PFSK-1 (cell line): ENCODE measurements around the gene FABP3.

Experiments used
- FOXP2 ChIP-seq: optimal IDR thresholded peaks from 2 replicates; pipeline ENCODE3; 2011; ENCODE audit warnings: borderline replicate concordance, control low read depth, inconsistent platforms; ENCODE audit not compliant: insufficient read depth; ENCODE audit errors: extremely low read length, extremely low read depth
- POLR2AphosphoS5 ChIP-seq: IDR thresholded peaks from 2 replicates; pipeline ENCODE4 v1.6.1; 2012; ENCODE audit warnings: low read depth, mild to moderate bottlenecking, control low read depth, low read length, moderate library complexity
- REST ChIP-seq, 2 experiments: IDR thresholded peaks; 2 replicates each; pipeline versions ENCODE4 v1.6.1 to v1.8.0; 2011 to 2012; ENCODE audit warnings: low read depth in 2 of 2, low read length in 2 of 2, control low read depth in 1 of 2, inconsistent platforms in 1 of 2, mild to moderate bottlenecking in 1 of 2, moderate library complexity in 1 of 2; ENCODE audit not compliant: insufficient read depth in 1 of 2
- SIN3A ChIP-seq: IDR thresholded peaks from 2 replicates; pipeline ENCODE4 v1.6.1; 2012; ENCODE audit warnings: mild to moderate bottlenecking, low read length, moderate library complexity, borderline replicate concordance; ENCODE audit not compliant: insufficient read depth
- TAF1 ChIP-seq: IDR thresholded peaks from 2 replicates; pipeline ENCODE4 v1.6.1; 2012; ENCODE audit warnings: low read length, control low read depth, borderline replicate concordance; ENCODE audit not compliant: insufficient read depth

Gene FABP3

GRCh38 chr1:31399976-31400375 lies 27.1 kb upstream of the FABP3 start:
- TF ChIP-seq FOXP2 = no peak
- TF ChIP-seq SIN3A = no peak
- TF ChIP-seq REST (IDR thresholded peaks at IDR 0.05; ENCODE audit: insufficient read depth in 1 of 2, low read depth in 2 of 2, low read length in 2 of 2) = no peak
- TF ChIP-seq TAF1 = no peak
- no peak for TF ChIP-seq POLR2AphosphoS5

GRCh38 chr1:31398246-31398645 lies 25.4 kb upstream of the FABP3 start:
- TF ChIP-seq TAF1 (no peak), REST (IDR thresholded peaks at IDR 0.05; ENCODE audit: insufficient read depth in 1 of 2, low read depth in 2 of 2, low read length in 2 of 2) (no peak), POLR2AphosphoS5 (no peak), FOXP2 (no peak), SIN3A (no peak)

GRCh38 chr1:31397360-31398095 lies 24.7 kb upstream of the FABP3 start:
- TF ChIP-seq TAF1 (no peak), POLR2AphosphoS5 (no peak), REST (IDR thresholded peaks at IDR 0.05; ENCODE audit: insufficient read depth in 1 of 2, low read depth in 2 of 2, low read length in 2 of 2) (peak in 1 of 2 experiments; percentile 41; a peak in 1 of 4 replicates), SIN3A (no peak), FOXP2 (no peak)

GRCh38 chr1:31396633-31397351 lies 23.9 kb upstream of the FABP3 start:
- TF ChIP-seq POLR2AphosphoS5 (no peak), SIN3A (peak; percentile 80; the same call in 1 of the 2 replicates)

GRCh38 chr1:31394584-31395193 lies 21.8 kb upstream of the FABP3 start:
- TF ChIP-seq REST (IDR thresholded peaks at IDR 0.05; ENCODE audit: insufficient read depth in 1 of 2, low read depth in 2 of 2, low read length in 2 of 2) = 0 out of 4 replicates have a peak, but pooled peaks of 1 of the 2 experiments have one; percentile 54
- TF ChIP-seq POLR2AphosphoS5 = no peak
- peak; percentile 7 for TF ChIP-seq FOXP2
- no peak for TF ChIP-seq SIN3A
- no peak for TF ChIP-seq TAF1
